Activated CD4-positive, CD25-positive, alpha-beta regulatory T cell treated with anti-CD3 and anti-CD28 coated beads, Interleukin-2, amount 50 U/mL, for 16 hours (primary cell): ENCODE data around the gene NGEF.

Experiments used
- DNase-seq: peaks from one replicate; pipeline ENCODE4 v3.0.0-alpha.2; 2020; ENCODE audit warnings: low read depth, low spot score

Gene NGEF

GRCh38 chr2:232833830-232834229 lies 179.2 kb downstream of the NGEF start:
- no peak for DNase-seq

- no peak for DNase-seq
Measured at GRCh38 chr2:232831496-232831895, 181.6 kb downstream of the NGEF start.

- DNase-seq, result no peak
Measured at GRCh38 chr2:232829988-232830387, 183.1 kb downstream of the NGEF start.
